SK-N-SH treated with all-trans-retinoic acid at 6 μM for 48 hours (cell line): ENCODE results near the gene ADSS1.

Source experiments
- ATAC-seq: fragments of 200-7000 bp; cut with Tn5 transposase; 3 replicates; pipeline ENCODE4 v1.9.1; 2020; ENCODE audit warnings: mild to moderate bottlenecking, moderate library complexity
- ARNTL ChIP-seq: fragments of 450-650 bp; formaldehyde crosslinking; IDR thresholded peaks from 2 replicates; pipeline ENCODE4 v1.5.0; 2020; ENCODE audit warnings: low read depth, mild to moderate bottlenecking, moderate library complexity, borderline replicate concordance
- BACH2 ChIP-seq: fragments of 250-450 bp; sonication (Bioruptor Pico); IDR thresholded peaks from 2 replicates; pipeline ENCODE4 v1.9.0; 2021; ENCODE audit warnings: mild to moderate bottlenecking, borderline replicate concordance
- CREB5 ChIP-seq: fragments of 250-450 bp; sonication (Bioruptor Pico); IDR thresholded peaks from 2 replicates; pipeline ENCODE4 v1.5.1; 2020; ENCODE audit warnings: low read depth, mild to moderate bottlenecking, moderate library complexity
- CSDC2 ChIP-seq: fragments of 250-450 bp; sonication (Bioruptor Pico); IDR thresholded peaks from 2 replicates; pipeline ENCODE4 v1.5.0; 2020; ENCODE audit warnings: mild to moderate bottlenecking, moderate library complexity
- CSRNP3 ChIP-seq: fragments of 250-450 bp; sonication (Bioruptor Pico); IDR thresholded peaks from 2 replicates; pipeline ENCODE4 v1.5.1; 2021; ENCODE audit warnings: mild to moderate bottlenecking, moderate library complexity
- ESRRG ChIP-seq: fragments of 250-450 bp; sonication (Bioruptor Pico); IDR thresholded peaks from 2 replicates; pipeline ENCODE4 v1.6.1; 2021; ENCODE audit warnings: mild to moderate bottlenecking
- ISL1 ChIP-seq: fragments of 250-450 bp; sonication (Bioruptor Pico); IDR thresholded peaks from 2 replicates; pipeline ENCODE4 v2.1.2; 2022; ENCODE audit warnings: mild to moderate bottlenecking, moderate library complexity
- PATZ1 ChIP-seq: fragments of 250-450 bp; sonication (Bioruptor Pico); IDR thresholded peaks from 2 replicates; pipeline ENCODE4 v1.8.0; 2020; ENCODE audit warnings: mild to moderate bottlenecking, moderate library complexity, borderline replicate concordance
- PPARA ChIP-seq: fragments of 250-450 bp; sonication (Bioruptor Pico); IDR thresholded peaks from 2 replicates; pipeline ENCODE4 v1.5.0; 2020; ENCODE audit warnings: mild to moderate bottlenecking, borderline replicate concordance
- RARB ChIP-seq: fragments of 250-450 bp; sonication (Bioruptor Pico); IDR thresholded peaks from 2 replicates; pipeline ENCODE4 v1.8.0; 2021; ENCODE audit warnings: mild to moderate bottlenecking, moderate library complexity
- SNAI2 ChIP-seq: fragments of 250-450 bp; sonication (Bioruptor Pico); IDR thresholded peaks from 2 replicates; pipeline ENCODE4 v1.5.0; 2020; ENCODE audit warnings: mild to moderate bottlenecking, moderate library complexity
- TCF4 ChIP-seq: fragments of 250-450 bp; sonication (Bioruptor Pico); IDR thresholded peaks from 2 replicates; pipeline ENCODE4 v1.8.0; 2021; ENCODE audit warnings: mild to moderate bottlenecking, moderate library complexity, borderline replicate concordance
- TOX ChIP-seq: fragments of 250-450 bp; sonication (Bioruptor Pico); IDR thresholded peaks from 2 replicates; pipeline ENCODE4 v1.8.0; 2021; ENCODE audit warnings: mild to moderate bottlenecking, moderate library complexity, borderline replicate concordance
- ZC3H10 ChIP-seq: fragments of 250-450 bp; sonication (Bioruptor Pico); IDR thresholded peaks from 2 replicates; pipeline ENCODE4 v1.5.1; 2021; ENCODE audit warnings: mild to moderate bottlenecking, moderate library complexity
- ZFP3 ChIP-seq: fragments of 250-450 bp; sonication (Bioruptor Pico); IDR thresholded peaks from 2 replicates; pipeline ENCODE4 v1.5.0; 2020; ENCODE audit warnings: mild to moderate bottlenecking, moderate library complexity
- ZNF565 ChIP-seq: fragments of 450-650 bp; formaldehyde crosslinking; conservative IDR thresholded peaks from 2 replicates; pipeline ENCODE4 v1.5.0; 2020; ENCODE audit warnings: low read depth, mild to moderate bottlenecking, moderate library complexity
- ZNF70 ChIP-seq: fragments of 450-650 bp; formaldehyde crosslinking; IDR thresholded peaks from 2 replicates; pipeline ENCODE4 v1.5.0; 2020; ENCODE audit warnings: mild to moderate bottlenecking, moderate library complexity
- ZNF8 ChIP-seq: fragments of 450-650 bp; formaldehyde crosslinking; IDR thresholded peaks from 2 replicates; pipeline ENCODE4 v1.5.0; 2020; ENCODE audit warnings: mild to moderate bottlenecking, moderate library complexity
- TF ChIP-seq, protein P1 (sequence below): fragments of 250-450 bp; sonication (Bioruptor Pico); IDR thresholded peaks from 2 replicates; pipeline ENCODE4 v1.8.0; 2021; ENCODE audit warnings: low read depth, mild to moderate bottlenecking, moderate library complexity, borderline replicate concordance

The ADSS1 gene

DNA sequence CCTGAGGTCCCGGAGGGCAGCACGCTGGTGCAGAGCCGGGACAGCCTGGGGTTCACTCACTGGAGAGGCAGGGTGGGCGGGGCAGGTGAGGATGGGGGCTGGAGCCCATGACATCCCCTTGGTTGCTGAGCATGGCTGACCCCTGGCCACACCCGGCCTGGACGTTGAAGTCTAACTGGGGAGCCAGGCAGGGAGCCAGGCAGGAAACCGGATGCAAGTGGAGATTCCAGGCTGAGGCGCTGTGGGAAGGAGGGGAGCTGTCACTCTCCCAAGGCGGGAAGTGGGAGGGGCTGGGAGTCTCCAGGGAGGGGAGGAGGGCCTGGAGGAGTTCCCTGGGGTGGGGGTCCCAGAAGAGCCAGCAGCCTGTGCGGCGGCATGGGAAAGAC is 42.3 kb upstream of the ADSS1 start:
- TF ChIP-seq SNAI2 (CRISPR knock-in tag), result no peak
- TF ChIP-seq ZC3H10 (CRISPR knock-in tag), result no peak
- TF ChIP-seq ZNF70, result no peak
- no peak for TF ChIP-seq TOX (CRISPR knock-in tag)
- TF ChIP-seq ISL1 (CRISPR knock-in tag), result no peak
- no peak for TF ChIP-seq PPARA (CRISPR knock-in tag)
- TF ChIP-seq ARNTL (CRISPR knock-in tag), result no peak
- TF ChIP-seq RARB, result no peak
- no peak for TF ChIP-seq ZNF8 (CRISPR knock-in tag)
- TF ChIP-seq ZFP3 (CRISPR knock-in tag), result no peak
- TF ChIP-seq TCF4 (CRISPR knock-in tag), result no peak
- no peak for TF ChIP-seq CSDC2
- ATAC-seq, result peak; percentile 77

GRCh38 chr14:104682107-104682593 is 41.9 kb upstream of the ADSS1 start:
- TF ChIP-seq ZNF565 (CRISPR knock-in tag) (no peak), BACH2 (CRISPR knock-in tag) (no peak), ZFP3 (CRISPR knock-in tag) (no peak), CSDC2 (no peak), PPARA (CRISPR knock-in tag) (no peak), RARB (no peak), ZNF8 (CRISPR knock-in tag) (no peak), ESRRG (CRISPR knock-in tag) (no peak), ZC3H10 (CRISPR knock-in tag) (no peak), ZNF70 (no peak), TCF4 (CRISPR knock-in tag) (no peak), TOX (CRISPR knock-in tag) (no peak), PATZ1 (CRISPR knock-in tag) (no peak), ISL1 (CRISPR knock-in tag) (no peak)
- peak; percentile 30 for ATAC-seq

- ATAC-seq, result no peak
- TF ChIP-seq SNAI2 (CRISPR knock-in tag), result no peak
- no peak for TF ChIP-seq CSRNP3 (CRISPR knock-in tag)
- TF ChIP-seq ZC3H10 (CRISPR knock-in tag), result no peak
- TF ChIP-seq ZNF565 (CRISPR knock-in tag), result no peak
- TF ChIP-seq CREB5 (CRISPR knock-in tag), result no peak
- no peak for TF ChIP-seq CSDC2
- TF ChIP-seq ZNF70, result no peak
- no peak for TF ChIP-seq RARB
- no peak for TF ChIP-seq BACH2 (CRISPR knock-in tag)
- TF ChIP-seq, protein P1, sequence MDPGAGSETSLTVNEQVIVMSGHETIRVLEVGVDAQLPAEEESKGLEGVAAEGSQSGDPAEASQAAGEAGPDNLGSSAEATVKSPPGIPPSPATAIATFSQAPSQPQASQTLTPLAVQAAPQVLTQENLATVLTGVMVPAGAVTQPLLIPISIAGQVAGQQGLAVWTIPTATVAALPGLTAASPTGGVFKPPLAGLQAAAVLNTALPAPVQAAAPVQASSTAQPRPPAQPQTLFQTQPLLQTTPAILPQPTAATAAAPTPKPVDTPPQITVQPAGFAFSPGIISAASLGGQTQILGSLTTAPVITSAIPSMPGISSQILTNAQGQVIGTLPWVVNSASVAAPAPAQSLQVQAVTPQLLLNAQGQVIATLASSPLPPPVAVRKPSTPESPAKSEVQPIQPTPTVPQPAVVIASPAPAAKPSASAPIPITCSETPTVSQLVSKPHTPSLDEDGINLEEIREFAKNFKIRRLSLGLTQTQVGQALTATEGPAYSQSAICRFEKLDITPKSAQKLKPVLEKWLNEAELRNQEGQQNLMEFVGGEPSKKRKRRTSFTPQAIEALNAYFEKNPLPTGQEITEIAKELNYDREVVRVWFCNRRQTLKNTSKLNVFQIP (CRISPR knock-in tag), result no peak
- TF ChIP-seq ISL1 (CRISPR knock-in tag), result no peak
- no peak for TF ChIP-seq TOX (CRISPR knock-in tag)
- no peak for TF ChIP-seq TCF4 (CRISPR knock-in tag)
- no peak for TF ChIP-seq PATZ1 (CRISPR knock-in tag)
- TF ChIP-seq ZFP3 (CRISPR knock-in tag), result no peak
- TF ChIP-seq ESRRG (CRISPR knock-in tag), result no peak
- no peak for TF ChIP-seq ZNF8 (CRISPR knock-in tag)
- no peak for TF ChIP-seq ARNTL (CRISPR knock-in tag)
These were observed 40.2 kb upstream of the ADSS1 start for GRCh38 chr14:104683653-104684448.
